Esophagus muscularis mucosa (tissue), 4 donors: Measurements from ENCODE around the gene MAOB. TPM values are rescaled to one million over a fixed set of nuclear protein-coding genes. Genes with fewer than 3 reads are reported as not detected.

Experiments
- DNase-seq: peaks from one replicate; pipeline ENCODE4 v3.0.0-alpha.2; 2017; ENCODE audit errors: extremely low spot score
- H3K27ac ChIP-seq, 4 donors: fragments of 200-600 bp; sonication (generic); replicated peaks in 1 of 4; 1 replicate in 3 of 4; 2 replicates in 1 of 4; pipeline ENCODE4 v1.5.1; 2016 to 2019; ENCODE audit warnings: mild to moderate bottlenecking in 1 of 4
- H3K27me3 ChIP-seq, 4 donors: fragments of 200-600 bp; sonication (generic); one replicate each; pipeline versions ENCODE4 v1.5.1 to v1.6.0; 2016 to 2019
- H3K36me3 ChIP-seq, 4 donors: fragments of 200-600 bp; sonication (generic); one replicate each; pipeline ENCODE4 v1.5.1; 2016 to 2019
- H3K4me1 ChIP-seq, 4 donors: fragments of 200-600 bp; sonication (generic); one replicate each; pipeline ENCODE4 v1.5.1; 2016 to 2019
- H3K4me3 ChIP-seq, 4 donors: fragments of 200-600 bp; sonication (generic); 1 replicate in 2 of 4; 2 replicates in 2 of 4; pipeline ENCODE4 v1.5.1; 2016 to 2019; ENCODE audit warnings: mild to moderate bottlenecking in 4 of 4, moderate library complexity in 1 of 4
- H3K9me3 ChIP-seq, 4 donors: fragments of 200-600 bp; sonication (generic); 1 replicate in 3 of 4; 2 replicates in 1 of 4; pipeline ENCODE4 v1.5.1; 2016 to 2019
- CTCF ChIP-seq, 3 experiments: fragments of 200-600 bp in 2 of 3; fragments of 450-650 bp in 1 of 3; sonication (generic) in 2 of 3; IDR thresholded peaks; one replicate each; pipeline ENCODE4 v1.5.1; 2017 to 2019; ENCODE audit warnings: antibody characterized with exemption in 3 of 3, mild to moderate bottlenecking in 2 of 3, moderate library complexity in 1 of 3
- EP300 ChIP-seq: sonication (generic); formaldehyde crosslinking; IDR thresholded peaks from one replicate; pipeline ENCODE4 v1.6.1; 2017; ENCODE audit warnings: antibody characterized with exemption
- POLR2A ChIP-seq: fragments of 450-650 bp; IDR thresholded peaks from one replicate; pipeline ENCODE4 v1.6.1; 2017; ENCODE audit warnings: antibody characterized with exemption, moderate library complexity, mild to moderate bottlenecking, low read depth
- POLR2AphosphoS5 ChIP-seq, 2 donors: sonication (generic); formaldehyde crosslinking; IDR thresholded peaks; one replicate each; pipeline ENCODE4 v1.6.1; 2017; ENCODE audit warnings: antibody characterized with exemption in 2 of 2
- WGBS: methylation state at CpG from one replicate; pipeline ENCODE4 v1.1.5; 2018; 5-methylcytosine and 5-hydroxymethylcytosine counted together
- intact Hi-C: fragments of 100-400 bp; cut with DNase I; formaldehyde crosslinking; loops from one replicate; pipeline ENCODE4 v1.15.1; 2023
- total RNA-seq, 4 donors: library from RNA; depleted of rRNA; stranded (reverse); fragments of >200 nt; gene quantifications; one replicate each; pipeline versions ENCODE4 v1.1.0 to v1.2.1, GENCODE V29; 2016

MAOB gene
- total RNA-seq, 4 donors from 2014 or later: 37.1 to 87.8 (median 41.3) TPM

DNA sequence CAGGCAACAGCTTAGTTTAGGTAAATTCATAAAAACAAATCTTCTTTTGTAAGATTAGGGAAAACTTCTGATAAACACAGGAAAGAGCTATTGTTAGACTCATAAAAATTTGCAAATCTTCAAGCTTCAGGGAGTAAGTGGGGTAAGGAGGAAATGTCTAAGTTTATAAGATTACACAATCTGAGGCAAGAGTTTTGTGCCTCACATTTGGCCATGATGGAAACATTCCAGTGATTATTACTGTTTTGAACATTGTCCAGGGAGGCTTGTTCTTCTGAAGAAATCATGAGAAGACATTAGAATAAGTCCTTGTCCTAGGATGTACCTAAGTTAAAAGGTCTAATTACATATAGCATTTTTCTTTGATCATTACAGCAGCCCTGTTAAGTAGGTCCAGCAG is 72.8 kb downstream of the MAOB start:
- no peak for TF ChIP-seq EP300
- no peak for TF ChIP-seq POLR2A
- TF ChIP-seq CTCF (IDR thresholded peaks at IDR 0.05): no peak
- no peak for TF ChIP-seq POLR2AphosphoS5 (IDR thresholded peaks at IDR 0.05)
- intact Hi-C loops: no loop called here
- Histone ChIP-seq H3K27me3 (no peaks in the 10 kb centered on the region), H3K27ac (peak overlapping the region; percentile 36 to 62 (median 50)), H3K4me3 (no peak overlapping the region), H3K36me3 (no peaks in the 10 kb centered on the region), H3K9me3 (no peaks in the 10 kb centered on the region), H3K4me1 (peaks cover 2 to 47% (median 8%) of the 10 kb centered on the region in 4 donors)
- DNase-seq: no peak

GRCh38 chrX:43808231-43808630 is 74.0 kb downstream of the MAOB start:
- intact Hi-C loops: no loop called here
- Histone ChIP-seq H3K4me3 (no peak overlapping the region), H3K4me1 (peaks cover 0 to 41% (median 5%) of the 10 kb centered on the region in 4 donors), H3K27ac (no peak overlapping the region), H3K9me3 (no peaks in the 10 kb centered on the region), H3K27me3 (no peaks in the 10 kb centered on the region), H3K36me3 (no peaks in the 10 kb centered on the region)
- TF ChIP-seq CTCF (IDR thresholded peaks at IDR 0.05): no peak
- no peak for TF ChIP-seq POLR2A
- TF ChIP-seq POLR2AphosphoS5 (IDR thresholded peaks at IDR 0.05): no peak
- TF ChIP-seq EP300: no peak
- DNase-seq: no peak

- no peaks in the 10 kb centered on the region for H3K36me3 ChIP-seq
- H3K27ac ChIP-seq: no peak overlapping the region
- DNase-seq: no peak
- TF ChIP-seq EP300: no peak
- no peak for TF ChIP-seq POLR2A
- TF ChIP-seq CTCF (IDR thresholded peaks at IDR 0.05): no peak
- no peak for TF ChIP-seq POLR2AphosphoS5 (IDR thresholded peaks at IDR 0.05)
- peaks cover 0 to 38% (median 5%) of the 10 kb centered on the region in 4 donors for H3K4me1 ChIP-seq
- no peak overlapping the region for H3K4me3 ChIP-seq
- H3K9me3 ChIP-seq: no peaks in the 10 kb centered on the region
- 63% methylated on average over 2 of the region's 2 CpGs for WGBS
- no peaks in the 10 kb centered on the region for H3K27me3 ChIP-seq
- intact Hi-C loops: no loop called here
These were observed 76.7 kb downstream of the MAOB start for GRCh38 chrX:43805579-43805978.

- Histone ChIP-seq H3K9me3 (no peaks in the 10 kb centered on the region), H3K27ac (no peak overlapping the region), H3K27me3 (no peaks in the 10 kb centered on the region), H3K4me3 (no peak overlapping the region), H3K4me1 (peaks cover 0 to 28% (median 5%) of the 10 kb centered on the region in 4 donors), H3K36me3 (no peaks in the 10 kb centered on the region)
- 63% methylated on average over 5 of the region's 5 CpGs for WGBS
- intact Hi-C loops: no loop called here
- no peak for DNase-seq
- TF ChIP-seq POLR2A: no peak
- no peak for TF ChIP-seq EP300
- TF ChIP-seq CTCF (IDR thresholded peaks at IDR 0.05): no peak
- TF ChIP-seq POLR2AphosphoS5 (IDR thresholded peaks at IDR 0.05): no peak
These were observed 78.2 kb downstream of the MAOB start for GRCh38 chrX:43804021-43804420.

GRCh38 chrX:43785930-43786591 is 96.2 kb downstream of the MAOB start:
- intact Hi-C loops: no loop called here
- WGBS: 85% methylated on average over 5 of the region's 5 CpGs
- Histone ChIP-seq H3K9me3 (peaks cover 0 to 9% (median 0%) of the 10 kb centered on the region in 4 donors), H3K4me1 (no peaks in the 10 kb centered on the region), H3K27me3 (no peaks in the 10 kb centered on the region), H3K4me3 (no peak overlapping the region), H3K27ac (no peak overlapping the region), H3K36me3 (peaks cover 0 to 11% (median 0%) of the 10 kb centered on the region in 4 donors)
- no peak for DNase-seq
- no peak for TF ChIP-seq POLR2AphosphoS5 (IDR thresholded peaks at IDR 0.05)
- TF ChIP-seq CTCF (IDR thresholded peaks at IDR 0.05): no peak
- TF ChIP-seq POLR2A: no peak
- no peak for TF ChIP-seq EP300
